HEK293 (cell line): Measurements from ENCODE around the gene PLEKHF1.

Experiments
- GLI2 ChIP-seq: fragments of 450-650 bp; formaldehyde crosslinking; IDR thresholded peaks from 2 replicates; pipeline ENCODE4; 2017; ENCODE audit warnings: missing biosample characterization, missing genetic modification characterization, low read depth, borderline replicate concordance
- HOXC10 ChIP-seq: sonication (generic); formaldehyde crosslinking; IDR thresholded peaks from 2 replicates; pipeline ENCODE4 v1.8.1; 2023; ENCODE audit warnings: mild to moderate bottlenecking, missing genetic modification reagents
- MEIS1 ChIP-seq: sonication (generic); formaldehyde crosslinking; IDR thresholded peaks from 2 replicates; pipeline ENCODE4 v1.8.1; 2022; ENCODE audit warnings: missing genetic modification reagents, mild to moderate bottlenecking, borderline replicate concordance
- OSR2 ChIP-seq: fragments of 450-650 bp; formaldehyde crosslinking; IDR thresholded peaks from 2 replicates; pipeline ENCODE4 v1.5.1; 2016; ENCODE audit warnings: missing biosample characterization, missing genetic modification characterization
- PATZ1 ChIP-seq: fragments of 450-650 bp; formaldehyde crosslinking; IDR thresholded peaks from 2 replicates; pipeline ENCODE4 v1.5.1; 2016; ENCODE audit warnings: missing biosample characterization, missing genetic modification characterization
- TRIM28 ChIP-seq: IDR thresholded peaks from 2 replicates; pipeline ENCODE4 v1.6.1; 2011; ENCODE audit warnings: low read length, control low read depth, borderline replicate concordance
- TSHZ1 ChIP-seq: fragments of 450-650 bp; formaldehyde crosslinking; IDR thresholded peaks from 2 replicates; pipeline ENCODE4 v1.5.1; 2016; ENCODE audit warnings: missing biosample characterization, missing genetic modification characterization, borderline replicate concordance
- WT1 ChIP-seq: fragments of 450-650 bp; formaldehyde crosslinking; IDR thresholded peaks from 2 replicates; pipeline ENCODE4 v1.5.1; 2016; ENCODE audit warnings: missing biosample characterization, missing genetic modification characterization
- ZBTB44 ChIP-seq: fragments of 450-650 bp; IDR thresholded peaks from 2 replicates; pipeline ENCODE4 v1.5.1; 2018; ENCODE audit warnings: missing biosample characterization, mild to moderate bottlenecking, missing genetic modification characterization
- ZBTB8A ChIP-seq: fragments of 450-650 bp; formaldehyde crosslinking; IDR thresholded peaks from 2 replicates; pipeline ENCODE4 v1.5.1; 2016; ENCODE audit warnings: missing biosample characterization, missing genetic modification characterization
- ZNF155 ChIP-seq: fragments of 450-650 bp; formaldehyde crosslinking; IDR thresholded peaks from 2 replicates; pipeline ENCODE4 v1.5.1; 2016; ENCODE audit warnings: missing biosample characterization, missing genetic modification characterization
- ZNF169 ChIP-seq: fragments of 450-650 bp; formaldehyde crosslinking; IDR thresholded peaks from 2 replicates; pipeline ENCODE4 v1.5.1; 2016; ENCODE audit warnings: missing biosample characterization, missing genetic modification characterization
- ZNF23 ChIP-seq: fragments of 450-650 bp; formaldehyde crosslinking; IDR thresholded peaks from 2 replicates; pipeline ENCODE4 v1.5.1; 2016; ENCODE audit warnings: missing biosample characterization, missing genetic modification characterization, borderline replicate concordance
- ZNF302 ChIP-seq: fragments of 450-650 bp; formaldehyde crosslinking; IDR thresholded peaks from 2 replicates; pipeline ENCODE4 v1.5.1; 2016; ENCODE audit warnings: missing biosample characterization, missing genetic modification characterization, low read depth
- ZNF416 ChIP-seq: fragments of 450-650 bp; formaldehyde crosslinking; IDR thresholded peaks from 2 replicates; pipeline ENCODE4 v1.5.1; 2016; ENCODE audit warnings: missing biosample characterization, missing genetic modification characterization
- ZNF48 ChIP-seq: fragments of 450-650 bp; formaldehyde crosslinking; IDR thresholded peaks from 2 replicates; pipeline ENCODE4 v1.5.1; 2016; ENCODE audit warnings: missing biosample characterization, missing genetic modification characterization
- ZNF558 ChIP-seq: fragments of 450-650 bp; formaldehyde crosslinking; IDR thresholded peaks from 2 replicates; pipeline ENCODE4 v1.5.1; 2016; ENCODE audit warnings: missing biosample characterization, missing genetic modification characterization
- ZNF664 ChIP-seq: fragments of 450-650 bp; formaldehyde crosslinking; IDR thresholded peaks from 2 replicates; pipeline ENCODE4 v1.5.1; 2016; ENCODE audit warnings: missing biosample characterization, missing genetic modification characterization
- ZNF701 ChIP-seq: fragments of 450-650 bp; formaldehyde crosslinking; IDR thresholded peaks from 2 replicates; pipeline ENCODE4 v1.5.1; 2016; ENCODE audit warnings: missing biosample characterization, missing genetic modification characterization
- ZNF707 ChIP-seq: fragments of 450-650 bp; formaldehyde crosslinking; IDR thresholded peaks from 2 replicates; pipeline ENCODE4 v1.5.1; 2016; ENCODE audit warnings: missing biosample characterization, missing genetic modification characterization
- ZNF837 ChIP-seq: fragments of 450-650 bp; formaldehyde crosslinking; IDR thresholded peaks from 2 replicates; pipeline ENCODE4 v1.5.1; 2016; ENCODE audit warnings: missing biosample characterization, missing genetic modification characterization
- ZSCAN30 ChIP-seq: fragments of 450-650 bp; IDR thresholded peaks from 2 replicates; pipeline ENCODE4 v1.5.1; 2018; ENCODE audit warnings: missing biosample characterization, mild to moderate bottlenecking, missing genetic modification characterization, moderate library complexity
- TF ChIP-seq, protein P1 (sequence below): fragments of 450-650 bp; formaldehyde crosslinking; IDR thresholded peaks from 2 replicates; pipeline ENCODE4 v1.5.1; 2016; ENCODE audit warnings: missing biosample characterization, missing genetic modification characterization
- TF ChIP-seq, protein P2 (sequence below): fragments of 450-650 bp; formaldehyde crosslinking; IDR thresholded peaks from 2 replicates; pipeline ENCODE4 v1.5.1; 2016; ENCODE audit warnings: missing biosample characterization, missing genetic modification characterization
- TF ChIP-seq, protein P3 (sequence below): fragments of 450-650 bp; formaldehyde crosslinking; IDR thresholded peaks from 2 replicates; pipeline ENCODE4 v1.5.1; 2016; ENCODE audit warnings: missing biosample characterization, missing genetic modification characterization
- TF ChIP-seq, protein P4 (sequence below): fragments of 450-650 bp; formaldehyde crosslinking; IDR thresholded peaks from 2 replicates; pipeline ENCODE4 v1.5.1; 2016; ENCODE audit warnings: missing biosample characterization, missing genetic modification characterization

Gene PLEKHF1

DNA sequence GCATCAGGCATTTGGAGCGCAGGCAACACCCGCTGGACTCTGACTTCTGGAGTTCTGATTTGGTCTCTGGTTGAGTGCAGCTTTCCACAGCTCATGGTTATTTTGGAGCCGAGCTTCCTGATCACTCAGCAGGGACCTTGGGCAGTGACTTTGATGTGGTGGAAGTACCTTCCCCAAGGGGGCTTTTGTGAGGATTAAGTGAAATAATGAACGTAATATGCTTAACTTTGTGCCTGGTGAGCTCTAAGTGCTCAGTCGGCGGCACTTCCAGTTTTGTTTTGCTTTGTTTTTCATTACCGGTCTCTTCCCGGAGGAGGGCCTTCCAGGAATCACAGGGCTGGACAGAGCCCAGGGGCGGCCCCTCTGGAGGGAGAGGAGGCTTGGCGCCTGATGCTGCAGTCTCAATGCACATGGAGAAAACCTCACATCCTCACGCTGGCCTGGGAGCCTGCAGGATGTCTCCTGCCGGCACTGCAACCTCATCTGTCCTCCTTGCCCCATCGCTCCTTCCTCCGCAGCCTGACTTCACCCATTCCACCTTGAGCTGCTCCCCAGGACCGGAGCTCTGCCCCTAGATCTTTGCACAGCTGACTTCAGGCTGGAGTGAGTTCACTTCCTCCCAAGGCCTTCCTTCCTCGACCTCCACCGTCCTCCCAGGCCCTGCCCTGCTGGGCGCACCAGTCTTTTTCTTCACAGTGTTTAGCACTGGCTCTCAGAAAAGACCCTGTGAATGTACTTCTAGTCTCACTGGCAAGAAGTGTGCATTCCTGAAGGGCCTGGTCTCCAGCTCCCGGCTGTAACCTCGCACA is 1.5 kb downstream of the PLEKHF1 start (continued):
- TF ChIP-seq, protein P1, sequence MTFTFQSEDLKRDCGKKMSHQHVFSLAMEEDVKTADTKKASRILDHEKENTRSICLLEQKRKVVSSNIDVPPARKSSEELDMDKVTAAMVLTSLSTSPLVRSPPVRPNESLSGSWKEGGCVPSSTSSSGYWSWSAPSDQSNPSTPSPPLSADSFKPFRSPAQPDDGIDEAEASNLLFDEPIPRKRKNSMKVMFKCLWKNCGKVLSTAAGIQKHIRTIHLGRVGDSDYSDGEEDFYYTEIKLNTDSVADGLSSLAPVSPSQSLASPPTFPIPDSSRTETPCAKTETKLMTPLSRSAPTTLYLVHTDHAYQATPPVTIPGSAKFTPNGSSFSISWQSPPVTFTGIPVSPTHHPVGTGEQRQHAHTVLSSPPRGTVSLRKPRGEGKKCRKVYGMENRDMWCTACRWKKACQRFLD (tag by site-specific recombination) = no peak
- TF ChIP-seq ZBTB8A (tag by site-specific recombination) (peak; percentile 86), ZNF837 (tag by site-specific recombination) (no peak), ZNF23 (no peak), OSR2 (tag by site-specific recombination) (peak; percentile 91), ZNF48 (tag by site-specific recombination) (no peak), ZNF558 (tag by site-specific recombination) (no peak), ZNF155 (tag by site-specific recombination) (no peak), HOXC10 (CRISPR knock-in tag) (no peak), ZBTB44 (tag by site-specific recombination) (0 out of 2 replicates have a peak, but pooled peaks have one; percentile 30), TRIM28 (peak; percentile 84; the same call in 1 of the 2 replicates), ZSCAN30 (tag by site-specific recombination) (0 out of 2 replicates have a peak, but pooled peaks have one; percentile 16), ZNF707 (no peak), ZNF664 (0 out of 2 replicates have a peak, but pooled peaks have one; percentile 34), MEIS1 (CRISPR knock-in tag) (no peak), TSHZ1 (tag by site-specific recombination) (no peak), PATZ1 (no peak), ZNF302 (no peak), ZNF416 (no peak), WT1 (tag by site-specific recombination) (no peak), GLI2 (tag by site-specific recombination) (peak; percentile 80; the same call in 1 of the 2 replicates), ZNF701 (tag by site-specific recombination) (no peak), ZNF169 (tag by site-specific recombination) (no peak)
- TF ChIP-seq, protein P2, sequence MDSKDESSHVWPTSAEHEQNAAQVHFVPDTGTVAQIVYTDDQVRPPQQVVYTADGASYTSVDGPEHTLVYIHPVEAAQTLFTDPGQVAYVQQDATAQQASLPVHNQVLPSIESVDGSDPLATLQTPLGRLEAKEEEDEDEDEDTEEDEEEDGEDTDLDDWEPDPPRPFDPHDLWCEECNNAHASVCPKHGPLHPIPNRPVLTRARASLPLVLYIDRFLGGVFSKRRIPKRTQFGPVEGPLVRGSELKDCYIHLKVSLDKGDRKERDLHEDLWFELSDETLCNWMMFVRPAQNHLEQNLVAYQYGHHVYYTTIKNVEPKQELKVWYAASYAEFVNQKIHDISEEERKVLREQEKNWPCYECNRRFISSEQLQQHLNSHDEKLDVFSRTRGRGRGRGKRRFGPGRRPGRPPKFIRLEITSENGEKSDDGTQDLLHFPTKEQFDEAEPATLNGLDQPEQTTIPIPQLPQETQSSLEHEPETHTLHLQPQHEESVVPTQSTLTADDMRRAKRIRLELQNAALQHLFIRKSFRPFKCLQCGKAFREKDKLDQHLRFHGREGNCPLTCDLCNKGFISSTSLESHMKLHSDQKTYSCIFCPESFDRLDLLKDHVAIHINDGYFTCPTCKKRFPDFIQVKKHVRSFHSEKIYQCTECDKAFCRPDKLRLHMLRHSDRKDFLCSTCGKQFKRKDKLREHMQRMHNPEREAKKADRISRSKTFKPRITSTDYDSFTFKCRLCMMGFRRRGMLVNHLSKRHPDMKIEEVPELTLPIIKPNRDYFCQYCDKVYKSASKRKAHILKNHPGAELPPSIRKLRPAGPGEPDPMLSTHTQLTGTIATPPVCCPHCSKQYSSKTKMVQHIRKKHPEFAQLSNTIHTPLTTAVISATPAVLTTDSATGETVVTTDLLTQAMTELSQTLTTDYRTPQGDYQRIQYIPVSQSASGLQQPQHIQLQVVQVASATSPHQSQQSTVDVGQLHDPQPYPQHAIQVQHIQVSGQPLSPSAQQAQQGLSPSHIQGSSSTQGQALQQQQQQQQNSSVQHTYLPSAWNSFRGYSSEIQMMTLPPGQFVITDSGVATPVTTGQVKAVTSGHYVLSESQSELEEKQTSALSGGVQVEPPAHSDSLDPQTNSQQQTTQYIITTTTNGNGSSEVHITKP = no peak
- TF ChIP-seq, protein P3, sequence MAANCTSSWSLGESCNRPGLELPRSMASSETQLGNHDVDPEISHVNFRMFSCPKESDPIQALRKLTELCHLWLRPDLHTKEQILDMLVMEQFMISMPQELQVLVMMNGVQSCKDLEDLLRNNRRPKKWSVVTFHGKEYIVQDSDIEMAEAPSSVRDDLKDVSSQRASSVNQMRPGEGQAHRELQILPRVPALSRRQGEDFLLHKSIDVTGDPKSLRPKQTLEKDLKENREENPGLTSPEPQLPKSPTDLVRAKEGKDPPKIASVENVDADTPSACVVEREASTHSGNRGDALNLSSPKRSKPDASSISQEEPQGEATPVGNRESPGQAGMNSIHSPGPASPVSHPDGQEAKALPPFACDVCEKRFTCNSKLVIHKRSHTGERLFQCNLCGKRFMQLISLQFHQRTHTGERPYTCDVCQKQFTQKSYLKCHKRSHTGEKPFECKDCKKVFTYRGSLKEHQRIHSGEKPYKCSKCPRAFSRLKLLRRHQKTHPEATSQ (tag by site-specific recombination) = no peak
- TF ChIP-seq, protein P4, sequence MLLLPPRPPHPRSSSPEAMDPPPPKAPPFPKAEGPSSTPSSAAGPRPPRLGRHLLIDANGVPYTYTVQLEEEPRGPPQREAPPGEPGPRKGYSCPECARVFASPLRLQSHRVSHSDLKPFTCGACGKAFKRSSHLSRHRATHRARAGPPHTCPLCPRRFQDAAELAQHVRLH = 0 out of 2 replicates have a peak, but pooled peaks have one; percentile 22
